ENCODE measurements around the gene HDAC4. TPM values are rescaled to one million over a fixed set of nuclear protein-coding genes. Genes with fewer than 3 reads are reported as not detected.

Gene HDAC4
- total and polyA plus RNA-seq, 2 donors (not counting 1 experiment from before 2014, with no cell fraction given), result 13.5 to 46.0 TPM

DNA sequence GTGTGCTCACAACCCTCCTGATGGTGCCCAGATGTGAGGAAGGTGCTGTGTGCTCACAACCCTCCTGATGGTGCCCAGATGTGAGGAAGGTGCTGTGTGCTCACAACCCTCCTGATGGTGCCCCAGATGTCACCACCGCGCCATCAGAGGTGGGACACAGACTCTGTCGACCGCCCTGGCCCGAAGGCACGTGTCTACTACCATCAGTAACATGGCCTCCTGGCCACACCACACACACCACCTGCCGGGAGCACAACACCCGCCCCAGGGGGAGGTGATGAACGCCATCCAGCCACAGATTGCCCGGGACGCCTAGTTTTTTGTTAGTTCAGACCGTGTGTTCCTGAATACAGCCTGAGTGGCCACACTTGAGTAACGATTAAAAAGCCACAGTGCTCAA lies 24.5 kb downstream of the HDAC4 start:
- Mint-ChIP-seq H3K4me3 (no peak overlapping the region), H3K9me3 (ENCODE audit: insufficient read depth) (no peaks in the 10 kb centered on the region), H3K27ac (no peak overlapping the region), H3K27me3 (no peaks in the 10 kb centered on the region), H3K4me1 (peaks cover 25% of the 10 kb centered on the region)
- Histone ChIP-seq H3K4me1 (ENCODE audit: control insufficient read depth in 2 of 2, insufficient read depth in 2 of 2, low read length in 2 of 2) (peaks cover 6 to 26% of the 10 kb centered on the region in 2 donors), H3K27ac (ENCODE audit: low read length in 2 of 2) (no peak overlapping the region), H3K9me3 (ENCODE audit: control extremely low read depth in 1 of 3, control insufficient read depth in 2 of 3, insufficient read depth in 1 of 3, low read length in 2 of 3) (no peaks in the 10 kb centered on the region), H3K36me3 (replicated peaks in 1 of 2; ENCODE audit: control extremely low read depth in 1 of 2, control insufficient read depth in 1 of 2, extremely low read depth in 1 of 2, insufficient read depth in 2 of 2, low read length in 1 of 2) (no peaks in the 10 kb centered on the region), H3K27me3 (replicated peaks in 1 of 4; ENCODE audit: control extremely low read depth in 1 of 4, control insufficient read depth in 3 of 4, insufficient read depth in 4 of 4, low read length in 3 of 4) (no peaks in the 10 kb centered on the region), H3K79me2 (ENCODE audit: control insufficient read depth, insufficient read depth, low read length) (peaks cover 63% of the 10 kb centered on the region), H3K4me2 (replicated peaks; ENCODE audit: low read depth, low read length, poor library complexity, severe bottlenecking) (no peak overlapping the region), H2AFZ (ENCODE audit: insufficient read depth, low read depth, low read length, poor library complexity, severe bottlenecking) (no peak overlapping the region), H3K4me3 (ENCODE audit: control extremely low read depth in 1 of 5, extremely low read depth in 1 of 5, insufficient read depth in 1 of 5, low read depth in 2 of 5, low read length in 4 of 5) (no peak overlapping the region), H3K9ac (ENCODE audit: low read length) (no peak overlapping the region), H4K20me1 (ENCODE audit: control insufficient read depth, insufficient read depth, low read length, poor library complexity, severe bottlenecking) (no peaks in the 10 kb centered on the region)
- 96% methylated on average over 12 of the region's 13 CpGs for WGBS (ENCODE audit: insufficient coverage)
- ChIA-PET CTCF (no interaction called here), POLR2A (no interaction called here)
- intact Hi-C loops (cut with micrococcal nuclease), result no loop called here
- TF ChIP-seq, protein P1, sequence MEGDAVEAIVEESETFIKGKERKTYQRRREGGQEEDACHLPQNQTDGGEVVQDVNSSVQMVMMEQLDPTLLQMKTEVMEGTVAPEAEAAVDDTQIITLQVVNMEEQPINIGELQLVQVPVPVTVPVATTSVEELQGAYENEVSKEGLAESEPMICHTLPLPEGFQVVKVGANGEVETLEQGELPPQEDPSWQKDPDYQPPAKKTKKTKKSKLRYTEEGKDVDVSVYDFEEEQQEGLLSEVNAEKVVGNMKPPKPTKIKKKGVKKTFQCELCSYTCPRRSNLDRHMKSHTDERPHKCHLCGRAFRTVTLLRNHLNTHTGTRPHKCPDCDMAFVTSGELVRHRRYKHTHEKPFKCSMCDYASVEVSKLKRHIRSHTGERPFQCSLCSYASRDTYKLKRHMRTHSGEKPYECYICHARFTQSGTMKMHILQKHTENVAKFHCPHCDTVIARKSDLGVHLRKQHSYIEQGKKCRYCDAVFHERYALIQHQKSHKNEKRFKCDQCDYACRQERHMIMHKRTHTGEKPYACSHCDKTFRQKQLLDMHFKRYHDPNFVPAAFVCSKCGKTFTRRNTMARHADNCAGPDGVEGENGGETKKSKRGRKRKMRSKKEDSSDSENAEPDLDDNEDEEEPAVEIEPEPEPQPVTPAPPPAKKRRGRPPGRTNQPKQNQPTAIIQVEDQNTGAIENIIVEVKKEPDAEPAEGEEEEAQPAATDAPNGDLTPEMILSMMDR (IDR thresholded peaks at IDR 0.05), result no peak
- no peak for TF ChIP-seq EZH2 (IDR thresholded peaks at IDR 0.05; ENCODE audit: borderline replicate concordance, insufficient read depth, low read depth, low read length, poor library complexity, severe bottlenecking)
- ATAC-seq (ENCODE audit: low read depth), result no peak
- peak; percentile 15 for DNase-seq

DNA sequence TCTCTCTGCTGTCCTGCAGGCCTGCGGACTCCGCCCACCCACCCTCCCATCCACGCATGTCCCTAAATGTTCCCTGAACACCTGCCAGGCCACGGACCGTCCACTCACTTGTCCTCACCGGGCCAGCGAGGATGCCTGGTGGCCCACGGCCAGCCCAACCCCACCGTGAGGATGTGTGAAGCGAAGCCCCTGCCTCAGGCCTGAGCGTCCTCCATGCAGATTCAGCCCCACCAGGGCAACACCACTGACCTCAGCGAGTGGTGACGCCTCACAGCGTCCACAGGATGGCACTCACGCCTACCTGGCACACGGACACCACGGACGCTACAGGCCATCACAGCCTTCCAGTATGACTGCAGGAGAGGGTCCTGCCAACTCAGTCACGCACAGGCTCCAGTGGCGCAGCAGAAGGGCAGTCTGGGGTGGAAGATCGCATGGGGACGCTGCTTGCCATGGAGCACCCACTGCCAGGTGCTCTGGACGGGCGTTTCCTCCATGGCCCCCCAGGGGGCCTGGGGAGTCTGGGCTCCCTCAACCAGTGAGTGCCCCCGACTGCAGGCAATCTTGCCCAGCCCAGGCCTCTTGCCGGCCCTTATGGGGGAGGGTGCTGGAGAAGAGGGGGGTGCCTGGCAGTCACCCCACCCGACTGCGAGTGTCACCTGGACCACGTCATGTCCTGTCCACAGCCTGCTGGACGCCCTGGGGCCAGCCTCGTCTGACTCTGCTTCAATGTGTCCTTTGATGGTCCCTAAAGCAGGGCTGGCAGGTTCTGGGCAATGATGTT lies 25.4 kb downstream of the HDAC4 start:
- intact Hi-C loops (cut with micrococcal nuclease), result no loop called here
- no peak overlapping the region for H3K4me2 ChIP-seq (replicated peaks; ENCODE audit: low read depth, low read length, poor library complexity, severe bottlenecking)
- TF ChIP-seq EZH2 (IDR thresholded peaks at IDR 0.05; ENCODE audit: borderline replicate concordance, insufficient read depth, low read depth, low read length, poor library complexity, severe bottlenecking), result no peak
- TF ChIP-seq, protein P1 (IDR thresholded peaks at IDR 0.05), result no peak
- POLR2A ChIA-PET, result no interaction called here
- CTCF ChIA-PET, result no interaction called here
- no peaks in the 10 kb centered on the region for H4K20me1 ChIP-seq (ENCODE audit: control insufficient read depth, insufficient read depth, low read length, poor library complexity, severe bottlenecking)
- H3K27me3 ChIP-seq (replicated peaks in 1 of 4; ENCODE audit: control extremely low read depth in 1 of 4, control insufficient read depth in 3 of 4, insufficient read depth in 4 of 4, low read length in 3 of 4), result no peaks in the 10 kb centered on the region
- 91% methylated on average over 28 of the region's 31 CpGs for WGBS (ENCODE audit: insufficient coverage)
- no peak overlapping the region for H3K4me3 ChIP-seq (ENCODE audit: control extremely low read depth in 1 of 5, extremely low read depth in 1 of 5, insufficient read depth in 1 of 5, low read depth in 2 of 5, low read length in 4 of 5)
- no peak overlapping the region for H3K27ac ChIP-seq (ENCODE audit: low read length in 2 of 2)
- Mint-ChIP-seq H3K27ac (no peak overlapping the region), H3K4me3 (no peak overlapping the region), H3K9me3 (ENCODE audit: insufficient read depth) (no peaks in the 10 kb centered on the region), H3K4me1 (peaks cover 18% of the 10 kb centered on the region), H3K27me3 (no peaks in the 10 kb centered on the region)
- peaks cover 8 to 26% of the 10 kb centered on the region in 2 donors for H3K4me1 ChIP-seq (ENCODE audit: control insufficient read depth in 2 of 2, insufficient read depth in 2 of 2, low read length in 2 of 2)
- H3K79me2 ChIP-seq (ENCODE audit: control insufficient read depth, insufficient read depth, low read length), result peaks cover 72% of the 10 kb centered on the region
- DNase-seq (peak; percentile 11), ATAC-seq (ENCODE audit: low read depth) (no peak)
- H3K9ac ChIP-seq (ENCODE audit: low read length), result no peak overlapping the region
- peaks cover 0 to 3% (median 0%) of the 10 kb centered on the region in 3 donors for H3K9me3 ChIP-seq (ENCODE audit: control extremely low read depth in 1 of 3, control insufficient read depth in 2 of 3, insufficient read depth in 1 of 3, low read length in 2 of 3)
- H2AFZ ChIP-seq (ENCODE audit: insufficient read depth, low read depth, low read length, poor library complexity, severe bottlenecking), result no peak overlapping the region
- no peaks in the 10 kb centered on the region for H3K36me3 ChIP-seq (replicated peaks in 1 of 2; ENCODE audit: control extremely low read depth in 1 of 2, control insufficient read depth in 1 of 2, extremely low read depth in 1 of 2, insufficient read depth in 2 of 2, low read length in 1 of 2)
